ENCODE data around the gene ZNRD2. TPM values are rescaled to one million over a fixed set of nuclear protein-coding genes. Genes with fewer than 3 reads are reported as not detected.
A peak's percentile ranks its signal among the peaks of the same experiment; 100 is the strongest.

ZNRD2 gene
- total and polyA plus RNA-seq, 8 donors: 21.7 to 55.7 (median 50.0) TPM

- intact Hi-C loops (cut with DNase I): loop anchor here in 1 of 2 donors (10.0 kb wide), 1 partner anchor 46 kb away; the partner anchor contains the start of gene KCNK7
- Histone ChIP-seq H3K4me1 (peaks cover 0 to 40% of the 10 kb centered on the region in 2 donors), H3K4me3 (no peak overlapping the region), H3K9me3 (no peaks in the 10 kb centered on the region), H3K36me3 (no peaks in the 10 kb centered on the region), H3K27ac (no peak overlapping the region), H3K27me3 (no peaks in the 10 kb centered on the region)
- DNase-seq (no peak), ATAC-seq (no peak)
- TF ChIP-seq, protein P1, sequence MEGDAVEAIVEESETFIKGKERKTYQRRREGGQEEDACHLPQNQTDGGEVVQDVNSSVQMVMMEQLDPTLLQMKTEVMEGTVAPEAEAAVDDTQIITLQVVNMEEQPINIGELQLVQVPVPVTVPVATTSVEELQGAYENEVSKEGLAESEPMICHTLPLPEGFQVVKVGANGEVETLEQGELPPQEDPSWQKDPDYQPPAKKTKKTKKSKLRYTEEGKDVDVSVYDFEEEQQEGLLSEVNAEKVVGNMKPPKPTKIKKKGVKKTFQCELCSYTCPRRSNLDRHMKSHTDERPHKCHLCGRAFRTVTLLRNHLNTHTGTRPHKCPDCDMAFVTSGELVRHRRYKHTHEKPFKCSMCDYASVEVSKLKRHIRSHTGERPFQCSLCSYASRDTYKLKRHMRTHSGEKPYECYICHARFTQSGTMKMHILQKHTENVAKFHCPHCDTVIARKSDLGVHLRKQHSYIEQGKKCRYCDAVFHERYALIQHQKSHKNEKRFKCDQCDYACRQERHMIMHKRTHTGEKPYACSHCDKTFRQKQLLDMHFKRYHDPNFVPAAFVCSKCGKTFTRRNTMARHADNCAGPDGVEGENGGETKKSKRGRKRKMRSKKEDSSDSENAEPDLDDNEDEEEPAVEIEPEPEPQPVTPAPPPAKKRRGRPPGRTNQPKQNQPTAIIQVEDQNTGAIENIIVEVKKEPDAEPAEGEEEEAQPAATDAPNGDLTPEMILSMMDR (IDR thresholded peaks at IDR 0.05): no peak
Observed at GRCh38 chr11:65548395-65548794, 21.9 kb upstream of the ZNRD2 start.

- no peak overlapping the region for H3K4me3 ChIP-seq
- no peak overlapping the region for H3K27ac ChIP-seq
- intact Hi-C loops (cut with DNase I): loop anchor here in 1 of 2 donors (10.0 kb wide), 1 partner anchor 46 kb away; the partner anchor contains the start of gene KCNK7
- no peak for ATAC-seq
- no peak for DNase-seq
- no peaks in the 10 kb centered on the region for H3K27me3 ChIP-seq
- H3K4me1 ChIP-seq: peaks cover 0 to 47% of the 10 kb centered on the region in 2 donors
- H3K9me3 ChIP-seq: no peaks in the 10 kb centered on the region
- no peaks in the 10 kb centered on the region for H3K36me3 ChIP-seq
- TF ChIP-seq, protein P1 (IDR thresholded peaks at IDR 0.05): no peak
Observed at GRCh38 chr11:65549096-65549495, 21.2 kb upstream of the ZNRD2 start.

DNA sequence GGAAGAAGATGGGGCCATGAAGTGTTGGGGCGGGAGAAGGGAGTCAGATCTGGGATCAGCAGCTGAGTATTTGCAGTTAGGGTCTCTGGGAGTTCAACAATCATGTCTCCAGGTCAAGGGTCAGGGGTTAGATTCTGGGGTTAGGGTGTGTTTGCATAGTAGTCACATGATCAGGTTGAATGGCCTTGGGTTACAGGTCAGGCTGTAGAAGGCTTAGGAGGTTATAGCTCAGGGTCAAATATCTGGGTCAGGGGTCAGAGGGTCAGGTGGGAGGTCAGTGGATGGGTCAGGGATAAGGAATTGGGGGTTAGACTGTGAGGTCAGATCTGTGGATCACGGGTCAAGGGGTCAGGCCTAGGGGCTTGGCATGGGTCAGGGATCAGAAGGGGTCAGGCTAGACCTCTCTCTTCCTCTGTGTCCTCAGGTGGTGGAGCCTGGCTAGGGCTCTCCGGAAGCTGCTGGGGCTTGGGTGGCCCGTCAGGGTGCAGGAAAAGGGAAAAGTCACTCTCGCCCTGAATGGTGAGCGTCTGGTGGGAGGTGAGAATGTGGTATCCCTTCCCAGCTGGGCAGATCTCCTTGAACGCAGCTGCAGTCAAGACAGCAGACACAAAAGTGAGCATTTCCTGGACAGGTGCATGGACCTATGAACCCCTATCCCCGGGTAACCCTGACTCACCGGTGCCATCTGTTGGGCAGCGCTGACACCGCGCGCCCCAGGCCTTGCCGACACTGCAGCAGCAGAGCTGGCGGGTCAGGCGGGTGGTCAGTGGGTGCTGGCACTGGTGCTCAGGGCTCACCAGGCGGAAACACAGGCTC is 18.5 kb upstream of the ZNRD2 start:
- no peak overlapping the region for H3K27ac ChIP-seq
- intact Hi-C loops (cut with DNase I): no loop called here
- TF ChIP-seq, protein P1 (IDR thresholded peaks at IDR 0.05): peak; percentile 29 to 70
- H3K36me3 ChIP-seq: no peaks in the 10 kb centered on the region
- H3K27me3 ChIP-seq: no peaks in the 10 kb centered on the region
- ATAC-seq (peak; percentile 75), DNase-seq (peak in 1 of 4 donors; percentile 94)
- H3K4me1 ChIP-seq: peaks cover 11 to 61% of the 10 kb centered on the region in 2 donors
- H3K9me3 ChIP-seq: no peaks in the 10 kb centered on the region
- H3K4me3 ChIP-seq: no peak overlapping the region

- ATAC-seq (no peak), DNase-seq (no peak)
- H3K27me3 ChIP-seq: peaks cover 0 to 4% of the 10 kb centered on the region in 2 donors
- intact Hi-C loops (cut with DNase I): no loop called here
- H3K36me3 ChIP-seq: no peaks in the 10 kb centered on the region
- peaks cover 11 to 62% of the 10 kb centered on the region in 2 donors for H3K4me1 ChIP-seq
- TF ChIP-seq, protein P1 (IDR thresholded peaks at IDR 0.05): no peak
- no peaks in the 10 kb centered on the region for H3K9me3 ChIP-seq
- H3K4me3 ChIP-seq: no peak overlapping the region
- no peak overlapping the region for H3K27ac ChIP-seq
Observed at GRCh38 chr11:65552388-65552951, 17.8 kb upstream of the ZNRD2 start.

DNA sequence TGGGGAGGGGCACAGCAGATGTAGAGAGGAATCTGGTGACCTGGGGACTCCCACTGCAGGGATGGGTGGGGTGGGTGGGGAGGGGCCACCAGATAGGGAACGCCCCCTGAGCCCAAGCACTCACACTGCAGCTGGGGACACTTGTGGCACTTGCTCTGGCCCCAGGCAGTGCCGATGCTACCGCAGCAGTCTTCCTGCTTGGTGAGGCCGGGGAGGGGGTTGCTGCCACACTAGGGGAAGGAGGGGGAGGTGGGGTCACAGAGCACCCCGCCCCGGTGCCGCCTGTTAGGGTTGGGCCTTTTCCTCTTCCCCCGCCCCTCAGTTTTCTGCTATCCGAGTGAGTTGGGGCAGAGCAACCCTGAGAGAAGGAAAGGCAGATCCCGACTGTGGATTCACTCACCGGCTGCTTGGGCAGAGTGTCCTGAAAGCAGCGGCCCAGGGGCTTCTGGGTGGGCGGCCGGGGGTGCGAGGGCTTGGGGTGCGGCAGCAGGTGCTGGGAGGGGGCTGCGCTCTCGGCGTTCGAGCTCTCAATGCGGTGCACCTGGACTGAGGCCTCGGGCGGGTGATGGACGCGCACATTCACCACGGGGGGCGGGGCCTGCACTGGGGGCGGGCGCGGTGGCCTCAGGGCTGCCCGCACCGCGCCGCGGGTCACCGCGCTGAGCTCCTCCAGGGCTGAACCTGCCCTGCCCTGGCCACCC is 16.8 kb upstream of the ZNRD2 start:
- ATAC-seq (no peak), DNase-seq (peak in 1 of 4 donors; percentile 72)
- Histone ChIP-seq H3K27me3 (peaks cover 0 to 14% of the 10 kb centered on the region in 2 donors), H3K27ac (no peak overlapping the region), H3K4me3 (no peak overlapping the region), H3K36me3 (no peaks in the 10 kb centered on the region), H3K4me1 (peaks cover 11 to 71% of the 10 kb centered on the region in 2 donors), H3K9me3 (no peaks in the 10 kb centered on the region)
- intact Hi-C loops (cut with DNase I): no loop called here
- TF ChIP-seq, protein P1 (IDR thresholded peaks at IDR 0.05): no peak
